ENCODE data around the gene HK3.

HK3 gene

GRCh38 chr5:176865964-176866363 is 33.2 kb downstream of the HK3 start:
- DNase-seq, result no peak

GRCh38 chr5:176864755-176865154 is 34.4 kb downstream of the HK3 start:
- DNase-seq, result no peak

GRCh38 chr5:176863765-176864098 is 35.4 kb downstream of the HK3 start:
- DNase-seq, result no peak

GRCh38 chr5:176863041-176863764 is 35.9 kb downstream of the HK3 start:
- DNase-seq, result no peak

- no peak for DNase-seq
Measured at GRCh38 chr5:176862330-176862995, 36.7 kb downstream of the HK3 start.

- no peak for DNase-seq
Measured at GRCh38 chr5:176861276-176861675, 37.9 kb downstream of the HK3 start.

- no peak for DNase-seq
Measured at GRCh38 chr5:176860381-176860780, 38.8 kb downstream of the HK3 start.

- DNase-seq, result no peak
Measured at GRCh38 chr5:176859916-176860315, 39.2 kb downstream of the HK3 start.

- no peak for DNase-seq
Measured at GRCh38 chr5:176857894-176858273, 41.3 kb downstream of the HK3 start.

- no peak for DNase-seq
Measured at GRCh38 chr5:176857216-176857893, 41.8 kb downstream of the HK3 start.

GRCh38 chr5:176856746-176857145 is 42.4 kb downstream of the HK3 start:
- DNase-seq, result no peak

- no peak for DNase-seq
Measured at GRCh38 chr5:176855598-176855997, 43.5 kb downstream of the HK3 start.

- no peak for DNase-seq
Measured at GRCh38 chr5:176854164-176854563, 45.0 kb downstream of the HK3 start.

GRCh38 chr5:176853151-176853778 is 45.9 kb downstream of the HK3 start:
- DNase-seq, result no peak

GRCh38 chr5:176851871-176852658 is 47.1 kb downstream of the HK3 start:
- no peak for DNase-seq

- no peak for DNase-seq
Measured at GRCh38 chr5:176851380-176851779, 47.8 kb downstream of the HK3 start.

- DNase-seq, result no peak
Measured at GRCh38 chr5:176850371-176851245, 48.5 kb downstream of the HK3 start.

GRCh38 chr5:176849611-176850227 is 49.4 kb downstream of the HK3 start:
- DNase-seq, result no peak

- no peak for DNase-seq
Measured at GRCh38 chr5:176848651-176849050, 50.5 kb downstream of the HK3 start.

GRCh38 chr5:176847726-176848290 is 51.3 kb downstream of the HK3 start:
- no peak for DNase-seq

- DNase-seq, result no peak
Measured at GRCh38 chr5:176847148-176847547, 52.0 kb downstream of the HK3 start.
